ENCODE results near the gene FBXL14.

FBXL14 gene

DNA sequence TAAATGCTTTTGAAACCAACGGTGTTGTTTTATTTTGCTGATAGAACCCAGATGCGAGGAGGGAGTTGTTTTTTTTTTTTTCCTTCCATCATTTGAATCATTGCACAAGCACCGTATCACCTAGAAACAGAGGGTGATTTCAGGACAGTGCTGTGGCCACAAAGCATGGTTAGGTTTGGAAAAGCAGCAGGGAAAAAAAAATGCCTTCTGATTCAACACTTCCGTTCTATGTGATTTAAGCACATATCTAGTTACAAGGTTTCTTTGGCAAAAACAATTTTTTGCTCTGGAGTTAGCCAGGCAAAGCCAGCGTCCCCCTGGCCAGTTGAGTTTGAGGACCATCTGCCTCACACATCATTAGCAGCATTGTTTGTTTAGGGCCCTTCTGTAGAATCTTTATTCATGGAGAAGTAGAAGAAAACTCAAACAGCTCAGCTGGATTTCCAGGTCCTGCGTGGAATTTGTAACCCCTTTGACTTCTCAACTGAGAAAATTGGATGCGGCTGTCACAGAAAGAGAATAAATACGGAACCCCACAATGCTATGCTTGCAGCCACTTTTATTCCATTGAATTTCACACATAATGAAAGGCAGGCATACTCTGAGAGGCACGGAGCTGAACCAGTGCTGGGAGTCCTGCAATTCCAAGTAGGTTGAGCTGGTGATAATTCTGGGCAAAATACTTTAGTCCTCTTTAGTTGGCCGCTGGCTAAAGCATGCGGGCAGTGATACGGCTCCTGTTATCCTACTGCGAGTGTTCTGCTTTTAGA, 17.6 kb upstream of the FBXL14 start:
- in situ Hi-C loops (cut with HindIII; ENCODE audit: low sequenced_read_pairs) = no loop called here
- TF ChIP-seq, protein P1, sequence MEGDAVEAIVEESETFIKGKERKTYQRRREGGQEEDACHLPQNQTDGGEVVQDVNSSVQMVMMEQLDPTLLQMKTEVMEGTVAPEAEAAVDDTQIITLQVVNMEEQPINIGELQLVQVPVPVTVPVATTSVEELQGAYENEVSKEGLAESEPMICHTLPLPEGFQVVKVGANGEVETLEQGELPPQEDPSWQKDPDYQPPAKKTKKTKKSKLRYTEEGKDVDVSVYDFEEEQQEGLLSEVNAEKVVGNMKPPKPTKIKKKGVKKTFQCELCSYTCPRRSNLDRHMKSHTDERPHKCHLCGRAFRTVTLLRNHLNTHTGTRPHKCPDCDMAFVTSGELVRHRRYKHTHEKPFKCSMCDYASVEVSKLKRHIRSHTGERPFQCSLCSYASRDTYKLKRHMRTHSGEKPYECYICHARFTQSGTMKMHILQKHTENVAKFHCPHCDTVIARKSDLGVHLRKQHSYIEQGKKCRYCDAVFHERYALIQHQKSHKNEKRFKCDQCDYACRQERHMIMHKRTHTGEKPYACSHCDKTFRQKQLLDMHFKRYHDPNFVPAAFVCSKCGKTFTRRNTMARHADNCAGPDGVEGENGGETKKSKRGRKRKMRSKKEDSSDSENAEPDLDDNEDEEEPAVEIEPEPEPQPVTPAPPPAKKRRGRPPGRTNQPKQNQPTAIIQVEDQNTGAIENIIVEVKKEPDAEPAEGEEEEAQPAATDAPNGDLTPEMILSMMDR (IDR thresholded peaks at IDR 0.05; ENCODE audit: low read depth, low read length, missing control alignments) = no peak
- peak overlapping the region; percentile 13 for H3K4me3 ChIP-seq (ENCODE audit: low read depth, low read length)
- DNase-seq (ENCODE audit: low read depth) = peak; percentile 95

DNA sequence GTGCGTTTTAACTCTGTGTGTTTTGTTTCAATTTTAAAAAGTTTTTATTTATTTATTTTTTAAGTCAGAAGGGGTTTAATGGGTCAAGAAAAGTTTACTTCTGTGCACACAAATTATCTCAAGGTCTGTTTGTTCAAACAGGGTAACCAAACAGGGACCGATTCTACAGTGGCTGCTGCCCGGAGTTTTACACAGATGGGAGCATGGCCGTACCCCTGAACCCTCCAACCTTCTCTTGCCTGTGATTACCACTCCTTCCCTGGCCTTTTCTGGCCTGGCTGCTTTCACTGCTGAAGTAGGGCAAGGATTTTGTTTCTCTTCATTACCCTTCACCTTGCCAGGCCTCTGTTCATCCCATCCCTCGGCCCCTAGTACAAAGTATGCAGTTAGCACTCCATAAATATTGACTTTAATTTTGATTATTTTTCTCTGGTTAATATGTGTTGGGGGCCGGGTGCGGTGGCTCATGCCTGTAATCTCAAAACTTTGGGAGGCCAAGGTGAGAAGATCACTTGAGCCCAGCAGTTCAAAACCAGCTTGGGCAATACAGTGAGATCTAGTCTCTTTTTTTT, 15.8 kb upstream of the FBXL14 start:
- no peak overlapping the region for H3K4me3 ChIP-seq (ENCODE audit: low read depth, low read length)
- TF ChIP-seq, protein P1 (IDR thresholded peaks at IDR 0.05; ENCODE audit: low read depth, low read length, missing control alignments) = no peak
- in situ Hi-C loops (cut with HindIII; ENCODE audit: low sequenced_read_pairs) = no loop called here
- DNase-seq (ENCODE audit: low read depth) = no peak

GRCh38 chr12:1608713-1609119, 14.3 kb upstream of the FBXL14 start:
- in situ Hi-C loops (cut with HindIII; ENCODE audit: low sequenced_read_pairs) = no loop called here
- TF ChIP-seq, protein P1 (IDR thresholded peaks at IDR 0.05; ENCODE audit: low read depth, low read length, missing control alignments) = no peak
- DNase-seq (ENCODE audit: low read depth) = no peak
- no peak overlapping the region for H3K4me3 ChIP-seq (ENCODE audit: low read depth, low read length)

- in situ Hi-C loops (cut with HindIII; ENCODE audit: low sequenced_read_pairs) = no loop called here
- no peak for DNase-seq (ENCODE audit: low read depth)
- no peak overlapping the region for H3K4me3 ChIP-seq (ENCODE audit: low read depth, low read length)
- TF ChIP-seq, protein P1 (IDR thresholded peaks at IDR 0.05; ENCODE audit: low read depth, low read length, missing control alignments) = no peak
Observed at GRCh38 chr12:1607940-1608712, 13.7 kb upstream of the FBXL14 start.

- peak; percentile 66 for DNase-seq (ENCODE audit: low read depth)
- TF ChIP-seq, protein P1 (IDR thresholded peaks at IDR 0.05; ENCODE audit: low read depth, low read length, missing control alignments) = no peak
Observed at GRCh38 chr12:1606021-1606622, 11.7 kb upstream of the FBXL14 start.

More at GRCh38 chr12:1606021-1606622, 11.7 kb upstream of the FBXL14 start:
- peak overlapping the region; percentile 29 for H3K4me3 ChIP-seq (ENCODE audit: low read depth, low read length)
- in situ Hi-C loops (cut with HindIII; ENCODE audit: low sequenced_read_pairs) = no loop called here
